Stimulated activated naive CD8-positive, alpha-beta T cell treated with anti-CD3 and anti-CD28 coated beads, Interleukin-15, Interleukin-2, amounts not matched to agents 100 ng/mL and 50 ng/mL, for 24 hours (primary cell): ENCODE results near the gene SCGN.

Experiments
- H3K27ac Mint-ChIP-seq: one replicate; pipeline ENCODE4 v1.8.0; 2021; ENCODE audit warnings: mild to moderate bottlenecking, mixed read lengths
- H3K27me3 Mint-ChIP-seq: one replicate; pipeline ENCODE4 v1.8.0; 2021; ENCODE audit warnings: mixed read lengths
- H3K36me3 Mint-ChIP-seq: one replicate; pipeline ENCODE4 v1.8.0; 2021; ENCODE audit warnings: low read depth, mixed read lengths
- H3K4me1 Mint-ChIP-seq: one replicate; pipeline ENCODE4 v1.8.0; 2021; ENCODE audit warnings: low read depth, mixed read lengths
- H3K4me3 Mint-ChIP-seq: one replicate; pipeline ENCODE4 v1.8.0; 2021; ENCODE audit warnings: mild to moderate bottlenecking, mixed read lengths
- H3K9me3 Mint-ChIP-seq: one replicate; pipeline ENCODE4 v1.8.0; 2021; ENCODE audit warnings: mixed read lengths

SCGN gene, protein sequence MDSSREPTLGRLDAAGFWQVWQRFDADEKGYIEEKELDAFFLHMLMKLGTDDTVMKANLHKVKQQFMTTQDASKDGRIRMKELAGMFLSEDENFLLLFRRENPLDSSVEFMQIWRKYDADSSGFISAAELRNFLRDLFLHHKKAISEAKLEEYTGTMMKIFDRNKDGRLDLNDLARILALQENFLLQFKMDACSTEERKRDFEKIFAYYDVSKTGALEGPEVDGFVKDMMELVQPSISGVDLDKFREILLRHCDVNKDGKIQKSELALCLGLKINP

DNA sequence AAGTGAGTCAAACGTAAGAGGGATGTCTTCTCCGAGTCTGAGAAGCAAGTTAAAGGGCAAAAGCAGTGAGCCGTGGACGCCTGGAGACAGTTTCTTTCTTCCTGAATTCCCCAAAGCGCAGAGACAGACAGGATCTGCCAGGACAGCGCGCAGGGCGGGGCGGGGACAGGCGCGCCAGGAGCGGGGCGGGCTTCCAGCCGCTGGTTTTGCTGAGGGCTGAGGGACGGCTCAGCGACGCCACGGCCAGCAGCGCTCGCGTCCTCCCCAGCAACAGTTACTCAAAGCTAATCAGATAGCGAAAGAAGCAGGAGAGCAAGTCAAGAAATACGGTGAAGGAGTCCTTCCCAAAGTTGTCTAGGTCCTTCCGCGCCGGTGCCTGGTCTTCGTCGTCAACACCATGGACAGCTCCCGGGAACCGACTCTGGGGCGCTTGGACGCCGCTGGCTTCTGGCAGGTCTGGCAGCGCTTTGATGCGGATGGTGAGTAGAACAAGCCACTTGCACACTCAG is at the start of gene SCGN:
Gene SCGN (plus strand): TSS at position 209 of the 509 bp plus-strand sequence. CDS start 189 bp downstream, at position 398.
- no peaks in the 10 kb centered on the region for H3K9me3 Mint-ChIP-seq
- H3K27ac Mint-ChIP-seq = no peak within 1 kb of the TSS
- no peaks in the 10 kb centered on the region for H3K4me1 Mint-ChIP-seq
- H3K4me3 Mint-ChIP-seq = no peak within 1 kb of the TSS
- H3K27me3 Mint-ChIP-seq = peaks cover 63% of the 10 kb centered on the region
- H3K36me3 Mint-ChIP-seq = no peaks in the 10 kb centered on the region

DNA sequence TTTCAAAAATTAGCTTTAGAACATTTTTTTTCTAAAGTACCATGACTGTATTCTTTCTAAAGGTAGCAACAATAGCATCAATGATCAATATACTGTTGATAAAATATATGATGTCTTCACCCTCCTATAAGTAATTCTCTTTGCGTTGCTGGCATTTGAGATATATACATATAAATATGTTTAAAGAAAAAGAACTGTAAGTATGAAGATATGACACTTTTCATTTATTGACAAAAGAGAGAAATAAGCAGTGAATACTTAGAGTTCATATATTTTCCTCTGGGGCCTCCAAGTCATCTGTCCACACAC is 49.4 kb upstream of the SCGN start:
- H3K27me3 Mint-ChIP-seq = no peaks in the 10 kb centered on the region
- H3K4me1 Mint-ChIP-seq = no peaks in the 10 kb centered on the region
- H3K9me3 Mint-ChIP-seq = no peaks in the 10 kb centered on the region
- H3K27ac Mint-ChIP-seq = no peak overlapping the region
- H3K36me3 Mint-ChIP-seq = no peaks in the 10 kb centered on the region
- H3K4me3 Mint-ChIP-seq = no peak overlapping the region

GRCh38 chr6:25603251-25603650 is 48.8 kb upstream of the SCGN start:
- Mint-ChIP-seq H3K9me3 (no peaks in the 10 kb centered on the region), H3K36me3 (no peaks in the 10 kb centered on the region), H3K4me1 (no peaks in the 10 kb centered on the region)

DNA sequence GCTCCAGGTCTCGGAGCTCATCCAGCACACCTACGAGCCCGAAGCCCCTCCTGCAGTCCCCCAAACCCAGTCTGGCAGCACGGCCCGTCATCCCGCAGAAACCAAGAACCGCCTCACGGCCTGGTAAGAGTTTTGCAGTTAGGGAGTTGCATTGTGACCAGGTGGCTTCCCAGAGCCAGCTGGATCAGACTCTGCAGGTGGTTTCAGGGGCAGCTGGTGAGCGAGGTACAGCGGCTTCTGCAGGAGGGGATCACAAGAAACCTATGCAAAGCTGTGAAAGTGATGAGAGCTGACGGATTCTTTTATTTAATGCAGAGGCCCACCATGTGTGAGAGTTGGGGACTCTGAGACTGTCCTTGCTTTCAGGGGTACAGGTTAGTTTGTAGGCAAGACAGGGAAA is 45.9 kb upstream of the SCGN start:
- no peak overlapping the region for H3K27ac Mint-ChIP-seq
- peaks cover 4% of the 10 kb centered on the region for H3K36me3 Mint-ChIP-seq
- no peaks in the 10 kb centered on the region for H3K9me3 Mint-ChIP-seq

More at GRCh38 chr6:25603251-25603650, 48.8 kb upstream of the SCGN start:
- no peak overlapping the region for H3K27ac Mint-ChIP-seq
- H3K4me3 Mint-ChIP-seq = no peak overlapping the region
- H3K27me3 Mint-ChIP-seq = no peaks in the 10 kb centered on the region

GRCh38 chr6:25608558-25609174 is 43.3 kb upstream of the SCGN start:
- Mint-ChIP-seq H3K27ac (no peak overlapping the region), H3K4me1 (peaks cover 3% of the 10 kb centered on the region), H3K4me3 (no peak overlapping the region), H3K27me3 (no peaks in the 10 kb centered on the region), H3K36me3 (peaks cover 4% of the 10 kb centered on the region), H3K9me3 (no peaks in the 10 kb centered on the region)

More for the DNA sequence above, 45.9 kb upstream of the SCGN start:
- H3K4me1 Mint-ChIP-seq = no peaks in the 10 kb centered on the region
- H3K27me3 Mint-ChIP-seq = no peaks in the 10 kb centered on the region
- H3K4me3 Mint-ChIP-seq = no peak overlapping the region

- H3K4me1 Mint-ChIP-seq = peaks cover 3% of the 10 kb centered on the region
- no peak overlapping the region for H3K27ac Mint-ChIP-seq
- H3K27me3 Mint-ChIP-seq = no peaks in the 10 kb centered on the region
- peaks cover 4% of the 10 kb centered on the region for H3K36me3 Mint-ChIP-seq
- H3K9me3 Mint-ChIP-seq = no peaks in the 10 kb centered on the region
- no peak overlapping the region for H3K4me3 Mint-ChIP-seq
Observed at GRCh38 chr6:25612666-25613065, 39.3 kb upstream of the SCGN start.

DNA sequence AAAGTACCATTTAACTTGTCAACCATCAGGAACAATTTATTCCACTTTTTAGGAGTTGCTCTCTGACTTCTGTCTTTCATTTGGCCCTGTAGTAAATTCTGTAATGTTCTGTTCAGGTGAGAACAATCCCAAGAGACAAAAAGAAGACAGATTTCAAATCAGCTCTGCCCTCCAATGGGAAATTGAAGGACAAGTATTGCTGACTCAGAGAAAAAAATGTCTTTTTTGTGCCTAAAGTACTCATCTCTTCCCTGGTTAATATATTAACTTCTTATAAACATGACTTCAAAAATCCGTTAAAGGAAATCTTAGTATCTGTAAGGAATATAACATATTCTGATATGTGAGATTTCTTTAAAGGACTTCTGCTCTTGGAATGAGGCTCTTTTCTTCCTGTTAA is 38.6 kb upstream of the SCGN start:
- H3K9me3 Mint-ChIP-seq = no peaks in the 10 kb centered on the region
- H3K4me1 Mint-ChIP-seq = peaks cover 3% of the 10 kb centered on the region
- no peak overlapping the region for H3K4me3 Mint-ChIP-seq
- no peak overlapping the region for H3K27ac Mint-ChIP-seq
- no peaks in the 10 kb centered on the region for H3K27me3 Mint-ChIP-seq
- peaks cover 4% of the 10 kb centered on the region for H3K36me3 Mint-ChIP-seq

DNA sequence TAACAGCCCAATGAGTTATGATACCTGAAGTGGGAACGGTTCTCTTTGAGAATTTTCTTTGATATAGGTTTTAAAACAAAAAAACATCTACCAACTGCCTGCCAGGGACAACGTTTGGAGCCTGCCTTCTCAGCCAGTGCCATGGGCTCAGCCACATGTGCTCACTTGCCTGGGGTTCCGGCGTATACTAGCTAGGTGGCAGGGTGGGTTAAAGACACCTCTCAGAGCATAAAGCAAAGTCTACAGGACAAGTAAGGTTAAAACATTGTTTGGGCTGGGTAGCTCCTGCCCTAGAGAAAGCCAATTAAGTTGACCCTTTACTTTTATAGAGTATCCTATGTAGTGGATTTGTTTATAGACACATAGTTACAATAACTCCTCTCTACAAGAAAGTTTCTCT is 38.0 kb upstream of the SCGN start:
- no peaks in the 10 kb centered on the region for H3K27me3 Mint-ChIP-seq
- H3K36me3 Mint-ChIP-seq = peaks cover 4% of the 10 kb centered on the region
- no peak overlapping the region for H3K4me3 Mint-ChIP-seq
- no peak overlapping the region for H3K27ac Mint-ChIP-seq
- no peaks in the 10 kb centered on the region for H3K9me3 Mint-ChIP-seq
- peaks cover 3% of the 10 kb centered on the region for H3K4me1 Mint-ChIP-seq

DNA sequence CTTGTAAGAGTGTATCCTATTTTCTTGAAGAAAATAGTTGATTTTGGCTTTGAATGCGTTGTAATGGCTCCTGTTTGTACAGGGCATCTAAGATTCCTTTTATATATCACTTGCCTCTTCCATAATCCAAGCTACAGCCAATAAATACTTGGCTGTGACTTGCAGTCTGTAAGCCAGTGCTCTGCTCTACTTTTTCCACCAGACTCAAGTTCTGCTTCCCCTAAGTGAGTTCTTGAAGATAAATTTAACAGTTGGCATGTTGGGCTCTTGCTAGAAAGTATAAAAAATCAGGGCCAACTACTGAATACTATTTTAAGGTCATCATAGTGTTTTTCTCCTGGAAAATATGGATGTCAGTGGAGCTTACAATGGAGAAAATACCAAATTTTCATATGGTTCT is 36.5 kb upstream of the SCGN start:
- Mint-ChIP-seq H3K9me3 (no peaks in the 10 kb centered on the region), H3K27me3 (no peaks in the 10 kb centered on the region), H3K27ac (no peak overlapping the region)

GRCh38 chr6:25617997-25618396 is 34.0 kb upstream of the SCGN start:
- no peaks in the 10 kb centered on the region for H3K27me3 Mint-ChIP-seq
- no peaks in the 10 kb centered on the region for H3K36me3 Mint-ChIP-seq
- H3K9me3 Mint-ChIP-seq = no peaks in the 10 kb centered on the region
- H3K4me1 Mint-ChIP-seq = no peaks in the 10 kb centered on the region
- H3K27ac Mint-ChIP-seq = no peak overlapping the region
- H3K4me3 Mint-ChIP-seq = no peak overlapping the region

More for the DNA sequence above, 36.5 kb upstream of the SCGN start:
- peaks cover 3% of the 10 kb centered on the region for H3K4me1 Mint-ChIP-seq
- H3K36me3 Mint-ChIP-seq = no peaks in the 10 kb centered on the region
- no peak overlapping the region for H3K4me3 Mint-ChIP-seq

- Mint-ChIP-seq H3K27ac (no peak overlapping the region), H3K4me3 (no peak overlapping the region), H3K36me3 (no peaks in the 10 kb centered on the region), H3K27me3 (no peaks in the 10 kb centered on the region), H3K9me3 (no peaks in the 10 kb centered on the region), H3K4me1 (no peaks in the 10 kb centered on the region)
Observed at GRCh38 chr6:25619217-25619616, 32.8 kb upstream of the SCGN start.

- Mint-ChIP-seq H3K4me1 (no peaks in the 10 kb centered on the region), H3K9me3 (no peaks in the 10 kb centered on the region), H3K27ac (no peak overlapping the region), H3K27me3 (no peaks in the 10 kb centered on the region), H3K4me3 (no peak overlapping the region), H3K36me3 (no peaks in the 10 kb centered on the region)
Observed at GRCh38 chr6:25620391-25620790, 31.6 kb upstream of the SCGN start.

DNA sequence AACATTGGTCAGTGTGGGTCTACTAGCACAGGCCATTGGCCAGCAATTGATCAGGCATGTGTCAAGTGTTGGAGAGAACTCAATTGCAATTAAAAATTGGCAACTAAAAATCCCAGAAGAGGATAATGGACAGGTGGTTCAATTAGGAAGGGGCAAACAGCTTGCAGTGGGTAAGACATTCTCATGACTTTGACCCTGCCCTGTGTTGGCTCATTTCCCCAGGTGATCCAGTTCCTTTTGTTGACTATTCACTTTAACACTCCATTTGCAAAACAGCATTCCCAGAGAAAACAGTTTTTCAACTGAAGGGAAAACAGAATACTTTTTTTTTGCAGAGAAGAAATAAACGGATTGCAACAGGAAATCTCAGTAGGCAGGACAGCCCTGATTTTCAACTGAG is 28.9 kb upstream of the SCGN start:
- no peaks in the 10 kb centered on the region for H3K9me3 Mint-ChIP-seq
- H3K4me1 Mint-ChIP-seq = no peaks in the 10 kb centered on the region
- no peak overlapping the region for H3K27ac Mint-ChIP-seq
- no peaks in the 10 kb centered on the region for H3K27me3 Mint-ChIP-seq
- H3K36me3 Mint-ChIP-seq = no peaks in the 10 kb centered on the region
- no peak overlapping the region for H3K4me3 Mint-ChIP-seq

GRCh38 chr6:25623879-25624278 is 28.1 kb upstream of the SCGN start:
- no peak overlapping the region for H3K4me3 Mint-ChIP-seq
- no peak overlapping the region for H3K27ac Mint-ChIP-seq
- no peaks in the 10 kb centered on the region for H3K27me3 Mint-ChIP-seq
- no peaks in the 10 kb centered on the region for H3K36me3 Mint-ChIP-seq
- no peaks in the 10 kb centered on the region for H3K9me3 Mint-ChIP-seq
- H3K4me1 Mint-ChIP-seq = no peaks in the 10 kb centered on the region

- Mint-ChIP-seq H3K4me1 (no peaks in the 10 kb centered on the region), H3K9me3 (no peaks in the 10 kb centered on the region), H3K27ac (no peak overlapping the region), H3K4me3 (no peak overlapping the region), H3K27me3 (peaks cover 12% of the 10 kb centered on the region), H3K36me3 (no peaks in the 10 kb centered on the region)
Observed at GRCh38 chr6:25627001-25627400, 25.0 kb upstream of the SCGN start.
